Activated CD4-positive, alpha-beta memory T cell treated with anti-CD3 and anti-CD28 coated beads, Interleukin-2, amount 10 ng/mL, durations not matched to agents 7 days and 5 days (primary cell): ENCODE measurements around the gene ADAMTS2. TPM values are rescaled to one million over a fixed set of nuclear protein-coding genes. Genes with fewer than 3 reads are reported as not detected.
"Not testable (repeated sequence)": the region's sequence is repeated elsewhere in the genome, so short reads cannot be mapped to it uniquely, and the experiment has no call there.

Source experiments
- CTCF ChIA-PET: fragments of 350-600 bp; sonication (Branson Sonifier 250); formaldehyde crosslinking; loops from one replicate; lab custom pipeline; 2021; ENCODE audit warnings: antibody characterized with exemption, inconsistent platforms; lab: Charles Lee
- POLR2A ChIA-PET: fragments of 350-600 bp; sonication (Branson Sonifier 250); formaldehyde crosslinking; loops from one replicate; lab custom pipeline; 2021; ENCODE audit warnings: antibody characterized with exemption; lab: Charles Lee
- DNase-seq: peaks from one replicate; pipeline ENCODE4 v3.0.0-alpha.2; 2020
- H3K27ac Mint-ChIP-seq: one replicate; pipeline ENCODE4 v1.8.0; 2021; ENCODE audit warnings: mild to moderate bottlenecking, mixed read lengths
- H3K27me3 Mint-ChIP-seq: one replicate; pipeline ENCODE4 v1.8.0; 2021; ENCODE audit warnings: mixed read lengths
- H3K36me3 Mint-ChIP-seq: one replicate; pipeline ENCODE4 v1.8.0; 2021; ENCODE audit warnings: low read depth, mixed read lengths
- H3K4me1 Mint-ChIP-seq: one replicate; pipeline ENCODE4 v1.8.0; 2021; ENCODE audit warnings: mixed read lengths
- H3K4me3 Mint-ChIP-seq: one replicate; pipeline ENCODE4 v1.8.0; 2021; ENCODE audit warnings: mild to moderate bottlenecking, mixed read lengths
- H3K9me3 Mint-ChIP-seq: one replicate; pipeline ENCODE4 v1.8.0; 2021; ENCODE audit warnings: mixed read lengths
- total RNA-seq, 2 experiments: library from RNA; stranded (reverse); gene quantifications; one replicate each; pipeline ENCODE4 v1.2.3, GENCODE V29; 2021

Gene ADAMTS2
- total RNA-seq, 2 experiments from 2014 or later, result not detected

- Mint-ChIP-seq H3K27ac (no peak overlapping the region), H3K4me3 (no peak overlapping the region), H3K27me3 (no peaks in the 10 kb centered on the region), H3K9me3 (peaks cover 16% of the 10 kb centered on the region), H3K4me1 (no peaks in the 10 kb centered on the region), H3K36me3 (no peaks in the 10 kb centered on the region)
- CTCF ChIA-PET, result no interaction called here
- no peak for DNase-seq
- POLR2A ChIA-PET, result no interaction called here
Observed at GRCh38 chr5:179221877-179222220, 123.4 kb downstream of the ADAMTS2 start.

- no peak overlapping the region for H3K27ac Mint-ChIP-seq
- H3K9me3 Mint-ChIP-seq, result peaks cover 16% of the 10 kb centered on the region
- no peak overlapping the region for H3K4me3 Mint-ChIP-seq
- H3K4me1 Mint-ChIP-seq, result no peaks in the 10 kb centered on the region
- H3K27me3 Mint-ChIP-seq, result no peaks in the 10 kb centered on the region
- ChIA-PET POLR2A (no interaction called here), CTCF (no interaction called here)
- no peaks in the 10 kb centered on the region for H3K36me3 Mint-ChIP-seq
- no peak for DNase-seq
Observed at GRCh38 chr5:179221196-179221876, 123.9 kb downstream of the ADAMTS2 start.

DNA sequence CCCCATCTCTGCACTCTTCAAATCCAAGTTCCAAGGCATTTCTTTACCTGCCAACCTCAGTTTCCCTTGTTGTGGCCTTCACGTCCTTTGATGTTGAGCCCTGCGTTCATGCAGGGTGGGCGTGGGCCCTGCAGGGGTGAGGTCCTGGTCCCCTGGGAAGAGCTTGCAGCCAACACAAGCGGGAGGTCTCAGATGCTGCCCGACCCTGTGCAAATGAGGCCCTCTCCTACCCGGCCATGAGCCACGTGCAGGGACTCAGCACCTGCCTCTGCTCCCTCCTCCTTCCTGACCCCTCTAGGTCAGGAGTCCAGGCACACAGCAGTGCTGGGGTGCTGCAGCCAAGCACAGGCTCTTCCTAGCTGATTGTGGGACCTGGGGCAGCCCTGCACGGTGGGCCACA, 124.5 kb downstream of the ADAMTS2 start:
- Mint-ChIP-seq H3K4me1 (no peaks in the 10 kb centered on the region), H3K4me3 (no peak overlapping the region), H3K27ac (no peak overlapping the region), H3K27me3 (no peaks in the 10 kb centered on the region), H3K9me3 (peaks cover 16% of the 10 kb centered on the region), H3K36me3 (no peaks in the 10 kb centered on the region)
- no peak for DNase-seq
- ChIA-PET CTCF (no interaction called here), POLR2A (no interaction called here)

DNA sequence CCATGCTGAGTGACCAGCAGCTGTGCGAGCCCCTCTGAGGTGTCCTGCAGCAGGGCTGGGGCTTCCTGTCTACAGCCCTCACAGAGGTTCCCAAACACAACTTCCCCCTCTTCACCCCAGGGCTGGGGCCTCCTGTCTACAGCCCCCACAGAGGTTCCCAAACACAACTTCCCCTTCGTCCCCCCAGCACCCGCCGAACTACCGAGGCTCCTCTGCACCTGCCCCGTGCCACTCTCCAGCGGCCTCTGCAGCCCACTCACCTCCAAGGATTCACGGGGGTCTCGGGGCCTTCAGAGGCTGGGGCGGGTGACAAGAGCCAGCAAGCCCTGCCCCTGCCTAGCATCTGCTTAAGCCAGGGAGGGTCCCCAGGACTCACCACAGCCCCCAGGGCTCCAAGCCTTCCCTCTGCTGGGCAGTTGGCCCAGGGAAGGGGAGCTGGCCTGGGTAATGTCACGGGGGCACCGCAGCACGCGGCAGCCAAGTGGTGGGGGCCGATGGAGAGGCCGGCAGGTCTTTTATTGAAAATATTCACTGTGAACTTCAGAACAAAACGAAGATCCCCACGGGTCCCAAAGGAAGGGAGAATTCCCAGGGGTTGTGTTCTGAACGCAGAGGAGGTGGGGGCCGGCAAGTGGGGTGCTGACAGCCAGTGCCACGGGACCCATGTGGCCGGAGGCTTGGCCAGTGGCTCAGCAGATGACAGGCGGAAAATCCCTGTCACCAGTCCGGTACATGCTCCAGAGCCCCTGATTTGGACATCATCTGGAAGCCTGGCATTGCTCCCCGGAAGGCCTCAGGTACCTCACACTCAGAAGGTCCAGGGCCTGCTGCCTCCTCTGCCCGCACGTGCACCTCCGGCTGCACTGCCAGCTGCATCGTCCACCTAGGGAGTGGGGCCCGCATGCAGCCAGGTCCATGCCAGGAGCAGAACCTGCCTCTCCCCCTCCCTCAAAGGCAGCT, 125.3 kb downstream of the ADAMTS2 start:
- CTCF ChIA-PET, result interaction anchor here (0.5 kb wide), 1 partner anchor 1503 kb away, joined by 3 read pairs; no protein-coding TSS in a partner anchor
- POLR2A ChIA-PET, result no interaction called here
- no peak for DNase-seq
- no peak overlapping the region for H3K4me3 Mint-ChIP-seq
- no peak overlapping the region for H3K27ac Mint-ChIP-seq
- no peaks in the 10 kb centered on the region for H3K27me3 Mint-ChIP-seq
- no peaks in the 10 kb centered on the region for H3K36me3 Mint-ChIP-seq
- peaks cover 14% of the 10 kb centered on the region for H3K9me3 Mint-ChIP-seq
- no peaks in the 10 kb centered on the region for H3K4me1 Mint-ChIP-seq

DNA sequence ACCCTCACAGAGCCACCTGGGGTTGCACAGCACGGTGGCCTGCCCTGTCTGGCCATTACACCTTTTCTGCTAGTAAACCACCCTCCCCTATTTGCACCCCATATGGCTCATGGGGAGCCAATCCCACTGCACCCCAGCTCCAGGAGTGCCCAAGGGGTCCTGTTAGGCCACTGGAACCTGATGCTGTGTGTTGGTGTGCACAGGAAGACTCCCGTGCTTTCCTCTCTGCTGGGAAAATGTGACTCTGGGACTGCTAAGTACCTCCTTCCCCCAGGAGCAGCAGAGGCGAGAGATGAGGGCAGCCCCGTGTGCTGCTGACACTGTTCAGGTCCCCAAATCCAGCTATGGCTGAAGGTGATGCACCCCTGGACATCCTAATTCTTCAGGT, 126.3 kb downstream of the ADAMTS2 start:
- Mint-ChIP-seq H3K27ac (no peak overlapping the region), H3K36me3 (no peaks in the 10 kb centered on the region), H3K4me1 (no peaks in the 10 kb centered on the region), H3K4me3 (no peak overlapping the region), H3K27me3 (no peaks in the 10 kb centered on the region), H3K9me3 (peaks cover 11% of the 10 kb centered on the region)
- POLR2A ChIA-PET, result no interaction called here
- DNase-seq, result no peak
- CTCF ChIA-PET, result no interaction called here

- peaks cover 4% of the 10 kb centered on the region for H3K9me3 Mint-ChIP-seq
Observed at GRCh38 chr5:179217956-179218942, 127.0 kb downstream of the ADAMTS2 start.

DNA sequence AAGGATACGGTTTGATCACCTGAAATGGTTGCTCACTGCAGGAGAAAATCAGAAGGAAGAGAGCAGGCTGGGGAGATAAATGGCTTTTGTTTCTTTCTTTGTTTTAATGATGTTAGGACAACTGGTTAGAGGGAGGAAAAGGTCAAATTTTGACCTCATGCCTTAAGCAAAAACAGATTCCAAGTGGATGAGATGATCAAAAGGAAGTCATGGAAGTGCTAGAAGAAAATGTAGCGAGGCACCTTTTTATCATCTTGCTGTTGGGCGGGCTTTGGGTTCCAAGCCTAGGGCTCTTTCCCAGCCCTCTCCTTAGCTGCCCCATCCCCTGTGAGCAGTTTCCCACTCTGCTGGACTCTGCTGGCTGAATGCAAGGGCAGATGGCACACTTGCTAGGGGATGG, 127.9 kb downstream of the ADAMTS2 start:
- H3K9me3 Mint-ChIP-seq, result no peaks in the 10 kb centered on the region
- no peak overlapping the region for H3K27ac Mint-ChIP-seq
- no peak overlapping the region for H3K4me3 Mint-ChIP-seq
- no peaks in the 10 kb centered on the region for H3K4me1 Mint-ChIP-seq
- no peaks in the 10 kb centered on the region for H3K36me3 Mint-ChIP-seq
- CTCF ChIA-PET, result no interaction called here
- H3K27me3 Mint-ChIP-seq, result no peaks in the 10 kb centered on the region
- POLR2A ChIA-PET, result no interaction called here
- no peak for DNase-seq

More at GRCh38 chr5:179217956-179218942, 127.0 kb downstream of the ADAMTS2 start:
- ChIA-PET CTCF (no interaction called here), POLR2A (no interaction called here)
- no peaks in the 10 kb centered on the region for H3K36me3 Mint-ChIP-seq
- no peak overlapping the region for H3K4me3 Mint-ChIP-seq
- no peak for DNase-seq
- no peaks in the 10 kb centered on the region for H3K27me3 Mint-ChIP-seq
- H3K4me1 Mint-ChIP-seq, result no peaks in the 10 kb centered on the region
- H3K27ac Mint-ChIP-seq, result no peak overlapping the region

GRCh38 chr5:179216381-179216780, 128.9 kb downstream of the ADAMTS2 start:
- POLR2A ChIA-PET, DNase-seq, H3K27ac Mint-ChIP-seq, CTCF ChIA-PET, H3K36me3 Mint-ChIP-seq, H3K4me3 Mint-ChIP-seq, H3K9me3 Mint-ChIP-seq, H3K27me3 Mint-ChIP-seq, H3K4me1 Mint-ChIP-seq: not testable (repeated sequence)

DNA sequence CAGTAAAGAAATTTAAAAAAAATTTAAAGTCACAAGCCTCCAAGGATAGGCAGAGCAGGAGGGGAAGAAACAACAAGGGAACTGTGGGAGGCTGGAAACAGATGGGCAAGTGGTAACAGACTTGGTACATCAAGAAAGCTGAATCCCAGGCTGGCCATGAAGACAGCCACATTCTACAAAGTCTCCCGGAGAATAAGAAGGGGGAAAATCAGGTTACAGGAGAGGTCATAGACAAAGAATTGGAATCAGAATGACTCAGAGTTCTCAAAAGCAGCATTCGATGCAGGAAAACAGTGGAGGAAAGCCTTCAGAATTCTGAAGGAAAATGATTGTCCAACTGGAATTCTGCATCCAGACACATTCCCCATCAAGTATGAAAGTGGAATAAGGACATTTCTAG, 129.7 kb downstream of the ADAMTS2 start:
- CTCF ChIA-PET, result no interaction called here
- Mint-ChIP-seq H3K36me3 (no peaks in the 10 kb centered on the region), H3K27me3 (no peaks in the 10 kb centered on the region), H3K27ac (no peak overlapping the region), H3K9me3 (no peaks in the 10 kb centered on the region), H3K4me3 (no peak overlapping the region), H3K4me1 (no peaks in the 10 kb centered on the region)
- no peak for DNase-seq
- POLR2A ChIA-PET, result no interaction called here

DNA sequence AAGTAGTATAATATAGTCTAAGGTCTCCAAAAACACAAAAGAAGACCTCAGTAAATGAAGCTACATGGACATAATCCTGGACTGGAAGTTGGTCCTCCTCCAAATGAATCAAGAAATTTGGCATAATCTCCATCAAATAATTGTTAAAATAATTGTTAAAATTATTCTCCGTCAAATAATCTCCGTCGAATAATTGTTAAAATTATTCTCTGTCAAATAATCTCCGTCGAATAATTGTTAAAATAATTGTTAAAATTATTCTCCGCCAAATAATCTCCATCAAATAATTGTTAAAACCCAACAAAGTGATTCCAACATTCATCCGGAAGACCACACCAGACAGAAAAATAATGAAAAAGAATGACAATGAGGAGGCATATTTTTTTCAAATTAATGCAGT, 130.6 kb downstream of the ADAMTS2 start:
- no peak for DNase-seq
- ChIA-PET POLR2A (no interaction called here), CTCF (no interaction called here)
- Mint-ChIP-seq H3K36me3 (no peaks in the 10 kb centered on the region), H3K27ac (no peak overlapping the region), H3K4me3 (no peak overlapping the region), H3K9me3 (no peaks in the 10 kb centered on the region), H3K4me1 (no peaks in the 10 kb centered on the region), H3K27me3 (no peaks in the 10 kb centered on the region)

GRCh38 chr5:179212870-179213269, 132.4 kb downstream of the ADAMTS2 start:
- H3K4me1 Mint-ChIP-seq, result no peaks in the 10 kb centered on the region
- H3K9me3 Mint-ChIP-seq, result no peaks in the 10 kb centered on the region
- ChIA-PET POLR2A (no interaction called here), CTCF (no interaction called here)
- no peaks in the 10 kb centered on the region for H3K27me3 Mint-ChIP-seq
- H3K4me3 Mint-ChIP-seq, result no peak overlapping the region
- DNase-seq, result no peak
- no peaks in the 10 kb centered on the region for H3K36me3 Mint-ChIP-seq
- no peak overlapping the region for H3K27ac Mint-ChIP-seq

DNA sequence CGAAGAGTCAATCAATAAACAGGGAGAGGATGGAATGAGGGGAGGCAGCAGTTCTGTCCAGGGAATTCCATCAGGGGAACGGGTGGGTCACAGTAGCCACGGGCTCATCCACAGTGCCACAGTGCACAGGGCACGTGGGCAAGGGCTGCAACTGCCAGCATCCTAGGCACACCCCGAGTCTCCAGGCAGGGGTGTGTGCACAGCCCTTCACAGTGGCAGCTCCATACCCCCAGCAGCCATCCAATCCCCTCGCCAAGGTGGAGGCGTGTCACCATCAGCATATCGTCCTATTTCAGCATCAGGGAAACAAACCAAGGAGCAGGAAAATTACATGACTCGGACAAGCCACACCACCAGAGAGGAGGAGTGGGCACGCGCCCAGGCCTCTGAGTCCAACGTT, 133.6 kb downstream of the ADAMTS2 start:
- DNase-seq, result no peak
- POLR2A ChIA-PET, result no interaction called here
- CTCF ChIA-PET, result no interaction called here
- H3K4me1 Mint-ChIP-seq, result no peaks in the 10 kb centered on the region
- H3K9me3 Mint-ChIP-seq, result no peaks in the 10 kb centered on the region
- no peak overlapping the region for H3K27ac Mint-ChIP-seq
- H3K4me3 Mint-ChIP-seq, result no peak overlapping the region
- no peaks in the 10 kb centered on the region for H3K27me3 Mint-ChIP-seq
- H3K36me3 Mint-ChIP-seq, result no peaks in the 10 kb centered on the region

DNA sequence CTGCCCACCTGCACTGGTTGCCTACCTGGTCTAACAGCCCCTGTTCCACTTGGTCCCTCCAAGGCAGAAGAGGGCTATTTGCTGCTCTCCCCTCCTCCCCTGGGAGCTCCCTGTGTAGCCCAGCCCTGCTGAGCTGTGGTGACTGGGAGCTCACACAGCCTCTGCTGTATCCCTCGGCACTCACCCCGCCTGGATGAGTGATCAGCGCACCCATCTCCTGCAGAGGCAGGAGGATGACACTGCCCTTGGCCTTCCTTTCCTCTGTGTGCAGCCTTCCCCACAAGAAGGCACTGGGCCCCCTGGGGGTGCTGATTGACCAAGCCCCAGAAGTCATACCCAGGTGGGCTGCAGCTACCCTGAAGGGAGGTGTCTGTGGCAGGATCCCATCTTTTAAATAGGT, 134.2 kb downstream of the ADAMTS2 start:
- Mint-ChIP-seq H3K27me3 (no peaks in the 10 kb centered on the region), H3K4me1 (no peaks in the 10 kb centered on the region), H3K27ac (no peak overlapping the region), H3K36me3 (no peaks in the 10 kb centered on the region), H3K4me3 (no peak overlapping the region), H3K9me3 (no peaks in the 10 kb centered on the region)
- DNase-seq, result no peak
- POLR2A ChIA-PET, result no interaction called here
- CTCF ChIA-PET, result no interaction called here
